BLaER1 treated with 17β-estradiol and CSF1 and Interleukin-3, amounts not matched to agents 10 nM and 100 nM (cell line): Measurements from ENCODE around the gene ST6GAL1.
A peak's percentile ranks its signal among the peaks of the same experiment; 100 is the strongest.
"Not testable (repeated sequence)": the region's sequence is repeated elsewhere in the genome, so short reads cannot be mapped to it uniquely, and the experiment has no call there.

Experiments
- H3K27ac ChIP-seq, 11 experiments: shearing (Covaris generic); formaldehyde crosslinking; 2 replicates each; pipeline ENCODE4 v1.8.1; 2022
- H3K27me3 ChIP-seq, 11 experiments: shearing (Covaris generic); formaldehyde crosslinking; 2 replicates each; pipeline ENCODE4 v1.8.1; 2022
- H3K36me3 ChIP-seq, 11 experiments: shearing (Covaris generic); formaldehyde crosslinking; 2 replicates each; pipeline ENCODE4 v1.8.1; 2022
- H3K4me1 ChIP-seq, 10 experiments: shearing (Covaris generic); formaldehyde crosslinking; 2 replicates each; pipeline ENCODE4 v1.8.1; 2022
- H3K4me2 ChIP-seq, 11 experiments: shearing (Covaris generic); formaldehyde crosslinking; 2 replicates each; pipeline ENCODE4 v1.8.1; 2022
- H3K4me3 ChIP-seq, 10 experiments: shearing (Covaris generic); formaldehyde crosslinking; 2 replicates each; pipeline ENCODE4 v1.8.1; 2022
- H3K9ac ChIP-seq, 11 experiments: shearing (Covaris generic); formaldehyde crosslinking; 2 replicates each; pipeline ENCODE4 v1.8.1; 2022
- H3K9me3 ChIP-seq, 11 experiments: shearing (Covaris generic); formaldehyde crosslinking; replicated peaks in 1 of 11; 2 replicates each; pipeline ENCODE4 v1.8.1; 2022
- H4K20me1 ChIP-seq, 11 experiments: shearing (Covaris generic); formaldehyde crosslinking; 2 replicates each; pipeline ENCODE4 v1.8.1; 2022
- Cebpa-rat ChIP-seq, 11 experiments: shearing (Covaris generic); IDR thresholded peaks; 2 replicates each; pipeline ENCODE4 v1.8.1; 2022

Gene ST6GAL1, protein sequence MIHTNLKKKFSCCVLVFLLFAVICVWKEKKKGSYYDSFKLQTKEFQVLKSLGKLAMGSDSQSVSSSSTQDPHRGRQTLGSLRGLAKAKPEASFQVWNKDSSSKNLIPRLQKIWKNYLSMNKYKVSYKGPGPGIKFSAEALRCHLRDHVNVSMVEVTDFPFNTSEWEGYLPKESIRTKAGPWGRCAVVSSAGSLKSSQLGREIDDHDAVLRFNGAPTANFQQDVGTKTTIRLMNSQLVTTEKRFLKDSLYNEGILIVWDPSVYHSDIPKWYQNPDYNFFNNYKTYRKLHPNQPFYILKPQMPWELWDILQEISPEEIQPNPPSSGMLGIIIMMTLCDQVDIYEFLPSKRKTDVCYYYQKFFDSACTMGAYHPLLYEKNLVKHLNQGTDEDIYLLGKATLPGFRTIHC

DNA sequence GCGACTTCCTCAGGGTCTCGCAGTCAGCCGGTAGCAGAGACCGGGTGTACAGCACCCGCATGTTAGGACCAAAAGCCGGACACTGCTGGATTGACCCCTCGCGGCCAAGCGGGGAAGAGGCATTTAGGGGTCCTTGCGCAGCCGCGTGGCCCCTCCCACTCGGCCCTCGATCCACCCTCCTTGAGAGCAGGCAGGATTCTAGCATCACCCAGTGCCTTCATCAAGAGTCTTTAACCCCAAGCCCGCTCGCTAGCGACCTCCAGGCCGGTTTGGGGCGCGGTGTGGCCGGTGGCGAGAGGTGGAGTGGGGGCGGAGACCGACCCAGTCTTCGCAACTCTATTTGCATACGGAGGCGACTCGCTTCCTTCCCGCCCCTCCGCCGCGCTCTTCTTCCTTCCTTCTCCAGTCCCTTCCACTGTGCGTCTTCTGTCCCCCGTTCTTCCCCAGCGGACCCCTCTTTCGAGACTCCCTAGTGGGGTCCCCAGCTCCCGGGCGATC is at the start of gene ST6GAL1:
Gene ST6GAL1 (plus strand): TSS at position 384 of the 498 bp plus-strand sequence. CDS start 112,178 bp downstream, outside the sequence.
- Histone ChIP-seq H4K20me1 (peaks cover 0 to 45% (median 33%) of the 10 kb centered on the region in 11 experiments; a peak in 16 of 22 replicates), H3K4me1 (peaks cover 31 to 44% (median 38%) of the 10 kb centered on the region in 10 experiments), H3K9ac (peak within 1 kb of the TSS; percentile 80 to 98 (median 95)), H3K9me3 (peaks cover 0 to 15% (median 5%) of the 10 kb centered on the region in 11 experiments; a peak in 10 of 22 replicates), H3K4me2 (peak within 1 kb of the TSS; percentile 86 to 97 (median 94)), H3K36me3 (peaks cover 8 to 24% (median 22%) of the 10 kb centered on the region in 11 experiments), H3K27ac (peak within 1 kb of the TSS; percentile 71 to 97 (median 95)), H3K27me3 (no peaks in the 10 kb centered on the region), H3K4me3 (peak within 1 kb of the TSS; percentile 81 to 98 (median 94))
- TF ChIP-seq Cebpa-rat (IDR thresholded peaks at IDR 0.05): no peak

DNA sequence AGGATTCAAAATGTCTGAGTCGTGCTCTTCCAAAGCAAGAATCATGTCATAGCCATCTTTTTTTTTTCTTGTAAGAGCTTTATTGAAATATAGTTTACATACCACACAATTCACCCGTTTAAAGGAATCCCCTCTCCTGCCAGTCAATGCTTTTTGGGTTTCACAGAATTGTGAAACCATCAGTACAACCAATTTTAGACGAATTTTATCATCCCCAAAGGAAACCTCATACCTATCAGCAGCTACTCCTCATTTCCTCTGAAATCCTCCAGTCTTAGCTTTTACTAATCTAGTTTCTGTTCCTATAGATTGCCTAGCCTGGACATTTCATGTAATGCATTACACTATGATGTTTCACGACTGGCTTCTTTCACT is 48.2 kb upstream of the ST6GAL1 start:
- H3K4me1 ChIP-seq: peaks cover 0 to 42% (median 6%) of the 10 kb centered on the region in 10 experiments; a peak in 12 of 20 replicates
- H3K27me3 ChIP-seq: no peaks in the 10 kb centered on the region
- peak overlapping the region in 5 of 11 experiments; percentile 24 to 80 (median 76); a peak in 9 of 22 replicates for H3K4me2 ChIP-seq
- H4K20me1 ChIP-seq: no peaks in the 10 kb centered on the region
- no peak for TF ChIP-seq Cebpa-rat (IDR thresholded peaks at IDR 0.05)
- H3K9ac ChIP-seq: no peak overlapping the region
- H3K36me3 ChIP-seq: no peaks in the 10 kb centered on the region
- H3K27ac ChIP-seq: peak overlapping the region in 2 of 11 experiments; percentile 25 to 59; a peak in 3 of 22 replicates
- no peak overlapping the region for H3K4me3 ChIP-seq
- peaks cover 0 to 9% (median 6%) of the 10 kb centered on the region in 11 experiments; a peak in 14 of 22 replicates for H3K9me3 ChIP-seq

DNA sequence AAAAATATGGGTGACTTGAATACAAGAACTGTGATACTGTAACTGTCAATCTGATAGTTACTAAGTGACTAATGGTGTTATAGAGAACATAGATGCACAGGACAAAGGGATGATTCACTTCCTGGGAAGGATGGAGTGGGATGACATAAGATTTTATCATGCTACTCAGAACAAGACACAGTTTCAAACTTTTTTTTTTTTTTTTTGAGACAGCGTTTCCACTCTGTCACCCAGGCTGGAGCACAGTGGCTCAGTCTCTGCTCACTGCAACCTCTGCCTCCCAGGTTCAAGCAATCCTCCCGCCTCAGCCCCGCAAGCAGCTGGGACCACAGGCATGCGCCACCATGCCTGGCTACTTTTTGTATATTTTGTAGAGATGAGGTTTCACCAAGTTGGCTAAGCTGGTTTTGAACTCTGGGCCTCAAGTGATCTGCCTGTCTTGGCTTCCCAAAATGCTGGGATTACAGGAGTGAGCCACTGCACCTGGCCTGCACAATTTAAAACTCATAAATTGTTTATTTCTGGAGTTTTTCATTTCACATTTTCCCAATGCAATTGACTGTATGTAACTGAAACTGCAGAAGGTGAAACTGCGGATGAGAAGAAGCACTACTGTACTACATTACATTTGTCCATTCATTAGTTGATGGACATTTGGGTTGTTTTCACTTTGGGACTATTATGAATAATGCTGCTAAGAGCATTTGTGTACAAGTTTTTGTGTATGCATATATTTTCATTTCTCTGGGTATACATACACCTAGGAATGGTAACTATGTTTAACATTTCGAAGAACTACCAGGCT is 47.2 kb upstream of the ST6GAL1 start:
- Histone ChIP-seq H3K27ac (peak overlapping the region in 1 of 11 experiments; percentile 59; a peak in 2 of 22 replicates), H3K4me1 (peaks cover 0 to 42% (median 6%) of the 10 kb centered on the region in 10 experiments; a peak in 12 of 20 replicates), H3K27me3 (no peaks in the 10 kb centered on the region), H3K4me3 (no peak overlapping the region), H3K36me3 (no peaks in the 10 kb centered on the region), H4K20me1 (no peaks in the 10 kb centered on the region), H3K9me3 (peaks cover 0 to 4% (median 0%) of the 10 kb centered on the region in 11 experiments; a peak in 3 of 22 replicates), H3K4me2 (peak overlapping the region in 5 of 11 experiments; percentile 49 to 80 (median 76); a peak in 10 of 22 replicates), H3K9ac (peak overlapping the region in 1 of 11 experiments; percentile 38; a peak in 1 of 22 replicates)
- no peak for TF ChIP-seq Cebpa-rat (IDR thresholded peaks at IDR 0.05)

DNA sequence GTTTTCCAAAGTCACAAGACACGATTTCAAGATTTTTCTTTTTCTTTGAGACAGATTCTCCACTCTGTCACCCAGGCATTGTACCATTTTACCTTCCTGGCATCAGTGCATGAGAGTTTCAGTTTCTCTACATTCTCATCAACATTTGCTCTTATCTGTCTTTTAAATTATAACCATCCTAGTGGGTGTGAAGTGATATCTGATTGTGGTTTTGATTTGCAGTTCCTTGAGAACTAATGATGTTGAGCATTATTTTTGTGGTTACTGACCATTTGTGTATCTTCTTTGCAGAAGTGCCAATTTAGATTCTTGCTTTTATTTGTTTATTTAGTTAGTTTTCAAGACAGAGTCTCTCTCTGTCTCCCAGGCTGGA is 46.7 kb upstream of the ST6GAL1 start:
- H4K20me1 ChIP-seq: no peaks in the 10 kb centered on the region
- H3K4me1 ChIP-seq: peaks cover 0 to 46% (median 8%) of the 10 kb centered on the region in 10 experiments; a peak in 12 of 20 replicates
- H3K4me3 ChIP-seq: no peak overlapping the region
- H3K27ac ChIP-seq: no peak overlapping the region
- peaks cover 0 to 4% (median 0%) of the 10 kb centered on the region in 11 experiments; a peak in 3 of 22 replicates for H3K9me3 ChIP-seq
- no peaks in the 10 kb centered on the region for H3K27me3 ChIP-seq
- peak overlapping the region in 3 of 11 experiments; percentile 76 to 80 (median 79); a peak in 6 of 22 replicates for H3K4me2 ChIP-seq
- H3K36me3 ChIP-seq: no peaks in the 10 kb centered on the region
- TF ChIP-seq Cebpa-rat (IDR thresholded peaks at IDR 0.05): no peak
- no peak overlapping the region for H3K9ac ChIP-seq

DNA sequence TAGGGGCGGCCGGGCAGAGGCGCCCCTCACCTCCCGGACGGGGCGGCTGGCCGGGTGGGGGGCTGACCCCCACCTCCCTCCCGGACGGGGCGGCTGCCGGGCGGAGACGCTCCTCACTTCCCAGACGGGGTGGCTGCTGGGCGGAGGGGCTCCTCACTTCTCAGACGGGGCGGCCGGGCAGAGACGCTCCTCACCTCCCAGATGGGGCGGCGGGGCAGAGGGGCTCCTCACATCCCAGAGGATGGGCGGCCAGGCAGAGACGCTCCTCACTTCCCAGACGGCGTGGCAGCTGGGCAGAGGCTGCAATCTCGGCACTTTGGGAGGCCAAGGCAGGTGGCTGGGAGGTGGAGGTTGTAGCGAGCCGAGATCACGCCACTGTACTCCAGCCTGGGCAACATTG is 45.5 kb upstream of the ST6GAL1 start:
- not testable (repeated sequence) for H3K4me2 ChIP-seq, H3K27me3 ChIP-seq, H3K36me3 ChIP-seq, H3K4me3 ChIP-seq, H4K20me1 ChIP-seq, H3K9me3 ChIP-seq, H3K9ac ChIP-seq, H3K27ac ChIP-seq
- H3K4me1 ChIP-seq: peaks cover 0 to 48% (median 9%) of the 10 kb centered on the region in 10 experiments; a peak in 12 of 20 replicates

DNA sequence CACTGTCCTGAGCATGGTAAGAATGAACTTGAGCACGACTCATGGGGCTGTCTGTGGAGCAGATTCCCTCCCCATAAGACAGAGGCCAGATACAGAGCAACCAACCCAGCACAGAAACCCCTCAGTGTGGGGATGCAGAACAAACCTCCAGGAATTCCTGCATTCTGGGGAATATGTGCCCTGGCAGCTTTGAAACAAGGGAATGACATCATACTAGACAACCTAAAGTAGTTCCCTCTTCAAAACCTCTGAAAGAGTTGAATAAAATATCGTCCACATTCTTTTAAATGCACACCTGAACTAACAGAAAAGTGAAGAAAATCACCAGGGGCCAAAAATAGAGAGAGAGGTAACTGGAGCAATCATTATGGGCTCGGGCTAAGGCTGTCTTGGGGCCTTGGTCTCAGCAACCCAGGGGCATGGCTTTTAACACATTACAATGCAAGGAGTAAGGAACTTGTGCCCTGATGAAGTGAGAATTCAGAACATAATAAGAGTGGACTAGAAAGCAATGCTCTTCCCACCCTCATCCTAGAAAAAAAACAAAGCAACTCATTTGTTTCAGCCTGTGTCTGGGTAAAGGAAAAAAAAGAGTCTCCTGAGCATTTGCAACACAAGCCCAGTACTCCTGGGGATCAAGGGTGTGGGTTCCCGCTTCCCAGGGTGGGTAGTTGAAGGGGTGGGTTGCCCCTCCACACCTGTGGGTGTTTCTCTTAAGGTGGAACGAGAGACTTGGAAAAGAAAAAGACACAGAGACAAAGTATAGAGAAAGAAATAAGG is 43.9 kb upstream of the ST6GAL1 start:
- Histone ChIP-seq H4K20me1 (no peaks in the 10 kb centered on the region), H3K27ac (no peak overlapping the region), H3K9me3 (peaks cover 0 to 4% (median 0%) of the 10 kb centered on the region in 11 experiments; a peak in 3 of 22 replicates), H3K36me3 (no peaks in the 10 kb centered on the region), H3K4me3 (no peak overlapping the region), H3K4me1 (peaks cover 0 to 34% (median 9%) of the 10 kb centered on the region in 10 experiments; a peak in 12 of 20 replicates), H3K27me3 (no peaks in the 10 kb centered on the region), H3K9ac (no peak overlapping the region), H3K4me2 (no peak overlapping the region)
- TF ChIP-seq Cebpa-rat (IDR thresholded peaks at IDR 0.05): no peak

DNA sequence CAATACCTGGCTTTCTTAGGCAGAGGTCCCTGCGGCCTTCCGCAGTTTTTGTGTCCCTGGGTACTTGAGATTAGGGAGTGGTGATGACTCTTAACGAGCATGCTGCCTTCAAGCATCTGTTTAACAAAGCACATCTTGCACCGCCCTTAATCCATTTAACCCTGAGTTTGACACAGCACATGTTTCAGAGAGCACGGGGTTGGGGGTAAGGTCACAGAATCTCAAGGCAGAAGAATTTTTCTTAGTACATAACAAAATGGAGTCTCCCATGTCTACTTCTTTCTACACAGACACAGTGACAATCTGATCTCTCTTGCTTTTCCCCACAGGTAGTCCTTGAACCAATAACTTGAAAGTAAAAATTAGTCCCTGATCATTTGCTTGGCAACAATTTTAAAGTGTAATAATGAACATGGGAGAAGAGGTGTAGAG is 42.8 kb upstream of the ST6GAL1 start:
- not testable (repeated sequence) for H3K9ac ChIP-seq, H4K20me1 ChIP-seq, H3K27me3 ChIP-seq, H3K4me3 ChIP-seq, H3K36me3 ChIP-seq, H3K9me3 ChIP-seq, H3K27ac ChIP-seq, H3K4me2 ChIP-seq
- peaks cover 0 to 22% (median 7%) of the 10 kb centered on the region in 10 experiments; a peak in 10 of 20 replicates for H3K4me1 ChIP-seq

DNA sequence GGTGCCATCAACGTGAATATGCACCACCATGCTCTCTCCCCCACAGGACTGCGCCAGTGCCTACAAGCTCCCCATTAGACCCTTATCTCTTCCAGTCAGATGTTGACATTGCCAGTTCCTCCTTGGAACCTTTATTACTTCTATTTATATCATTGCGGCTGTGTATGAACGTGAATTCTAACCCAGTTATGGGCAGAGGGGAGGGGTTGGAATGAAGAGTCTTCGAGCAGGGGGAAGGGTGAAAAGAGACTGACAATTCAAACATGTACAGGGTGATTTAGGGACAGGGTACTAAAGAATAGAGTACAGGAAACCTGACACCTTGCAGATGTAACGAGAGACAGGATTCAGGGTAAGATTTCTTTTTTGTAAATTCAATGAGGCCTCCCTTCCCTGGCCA is 41.8 kb upstream of the ST6GAL1 start:
- Histone ChIP-seq H3K4me2 (peak overlapping the region in 5 of 11 experiments; percentile 0 to 42 (median 23); a peak in 5 of 22 replicates), H4K20me1 (no peaks in the 10 kb centered on the region), H3K9ac (no peak overlapping the region), H3K4me3 (no peak overlapping the region), H3K4me1 (peaks cover 0 to 12% (median 2%) of the 10 kb centered on the region in 10 experiments; a peak in 5 of 20 replicates), H3K27me3 (no peaks in the 10 kb centered on the region), H3K36me3 (no peaks in the 10 kb centered on the region), H3K9me3 (peaks cover 0 to 4% (median 0%) of the 10 kb centered on the region in 11 experiments; a peak in 3 of 22 replicates), H3K27ac (no peak overlapping the region)
- no peak for TF ChIP-seq Cebpa-rat (IDR thresholded peaks at IDR 0.05)

DNA sequence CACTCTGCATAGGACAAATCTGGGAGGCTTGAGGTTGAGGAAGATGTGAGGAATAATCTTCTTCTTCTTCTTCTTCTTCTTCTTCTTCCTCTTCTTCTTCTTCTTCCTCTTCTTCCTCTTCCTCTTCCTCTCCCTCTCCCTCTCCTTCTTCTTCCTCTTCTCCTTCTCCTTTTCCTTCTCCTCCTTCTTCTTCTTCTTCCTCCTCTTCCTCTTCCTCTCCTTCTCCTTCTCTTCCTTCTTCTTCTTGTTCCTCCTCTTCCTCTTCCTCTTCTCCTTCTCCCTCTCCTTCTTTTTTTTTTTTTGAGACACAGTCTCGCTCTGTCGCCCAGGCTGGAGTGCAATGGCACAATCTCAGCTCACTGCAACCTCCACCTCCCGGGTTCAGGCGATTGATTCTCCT is 40.6 kb upstream of the ST6GAL1 start:
- not testable (repeated sequence) for H3K27ac ChIP-seq, H3K27me3 ChIP-seq, H3K9ac ChIP-seq, H3K4me3 ChIP-seq, H3K4me1 ChIP-seq, H3K9me3 ChIP-seq, H3K4me2 ChIP-seq, H3K36me3 ChIP-seq, H4K20me1 ChIP-seq
